Measurements from ENCODE around the gene KRTAP5-8.
"Not testable (repeated sequence)": the region's sequence is repeated elsewhere in the genome, so short reads cannot be mapped to it uniquely, and the experiment has no call there.

KRTAP5-8 gene

GRCh38 chr11:71563406-71563805 is 25.6 kb downstream of the KRTAP5-8 start:
- Mint-ChIP-seq H3K4me3 (no peak overlapping the region), H3K36me3 (ENCODE audit: insufficient read depth) (no peaks in the 10 kb centered on the region), H3K27ac (no peak overlapping the region), H3K27me3 (peaks cover 57 to 67% of the 10 kb centered on the region in 2 donors), H3K4me1 (ENCODE audit: low read depth in 2 of 2) (peaks cover 0 to 2% of the 10 kb centered on the region in 2 donors), H3K9me3 (no peaks in the 10 kb centered on the region)
- DNase-seq (no peak), ATAC-seq (replicated peaks) (no peak)

DNA sequence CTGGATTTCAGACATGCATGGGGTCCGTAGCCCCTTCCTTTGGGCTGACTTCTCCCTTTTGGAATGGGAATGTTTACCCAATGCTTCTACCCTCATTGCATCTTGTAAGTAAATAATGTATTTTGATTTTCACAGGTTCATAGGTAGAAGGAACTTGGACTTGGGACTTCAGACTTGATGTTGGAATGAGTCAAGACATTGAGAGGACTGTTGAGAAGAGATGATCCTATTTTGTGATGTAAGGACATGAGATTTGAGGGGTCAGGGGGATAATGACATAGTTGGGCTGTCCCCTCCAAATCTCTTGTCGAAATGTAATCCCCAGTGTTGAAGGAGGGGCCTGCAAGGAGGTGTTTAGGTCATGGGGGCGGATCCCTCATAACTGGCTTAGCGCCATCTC is 26.6 kb downstream of the KRTAP5-8 start:
- DNase-seq (no peak), ATAC-seq (replicated peaks) (no peak)
- Mint-ChIP-seq H3K27me3 (peaks cover 52 to 61% of the 10 kb centered on the region in 2 donors), H3K27ac (no peak overlapping the region), H3K4me1 (ENCODE audit: low read depth in 2 of 2) (peaks cover 0 to 2% of the 10 kb centered on the region in 2 donors), H3K4me3 (no peak overlapping the region), H3K9me3 (no peaks in the 10 kb centered on the region), H3K36me3 (ENCODE audit: insufficient read depth) (no peaks in the 10 kb centered on the region)

DNA sequence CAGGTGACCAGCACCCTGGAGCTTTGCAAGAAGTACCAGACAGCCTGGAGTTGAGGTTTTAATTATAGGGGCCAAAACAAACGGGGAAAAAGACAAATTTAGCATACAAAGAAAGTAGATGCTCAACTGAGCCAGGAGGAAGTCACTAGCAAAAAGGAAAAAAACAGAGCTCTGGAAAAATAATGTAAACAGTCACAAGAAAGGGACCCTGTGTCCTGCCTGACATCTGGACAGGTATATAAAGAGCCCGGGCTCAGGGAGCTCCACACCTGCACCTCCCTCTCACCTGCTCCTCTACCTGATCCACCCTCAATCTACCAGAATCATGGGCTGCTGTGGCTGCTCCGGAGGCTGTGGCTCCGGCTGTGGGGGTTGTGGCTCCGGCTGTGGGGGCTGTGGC is 27.4 kb downstream of the KRTAP5-8 start, which contains the start of gene KRTAP5-10:
Gene KRTAP5-10 (plus strand): TSS at position 301 of the 400 bp plus-strand sequence. CDS start 25 bp downstream, at position 326.
- Mint-ChIP-seq H3K27ac (no peak within 1 kb of the TSS), H3K27me3 (peaks cover 52 to 60% of the 10 kb centered on the region in 2 donors), H3K9me3 (no peaks in the 10 kb centered on the region), H3K4me1 (ENCODE audit: low read depth in 2 of 2) (peaks cover 0 to 2% of the 10 kb centered on the region in 2 donors), H3K4me3 (no peak within 1 kb of the TSS), H3K36me3 (ENCODE audit: insufficient read depth) (no peaks in the 10 kb centered on the region)
- no peak for ATAC-seq (replicated peaks)
- DNase-seq = no peak

GRCh38 chr11:71566081-71566620 is 28.3 kb downstream of the KRTAP5-8 start:
- no peaks in the 10 kb centered on the region for H3K36me3 Mint-ChIP-seq (ENCODE audit: insufficient read depth)
- ATAC-seq (replicated peaks) (no peak), DNase-seq (no peak)
- H3K4me1 Mint-ChIP-seq (ENCODE audit: low read depth in 2 of 2) = peaks cover 0 to 2% of the 10 kb centered on the region in 2 donors
- H3K27me3 Mint-ChIP-seq = peaks cover 53 to 62% of the 10 kb centered on the region in 2 donors
- no peak overlapping the region for H3K4me3 Mint-ChIP-seq
- H3K27ac Mint-ChIP-seq = no peak overlapping the region
- H3K9me3 Mint-ChIP-seq = no peaks in the 10 kb centered on the region

GRCh38 chr11:71566626-71567599 is 29.1 kb downstream of the KRTAP5-8 start:
- H3K9me3 Mint-ChIP-seq = not testable (repeated sequence)

GRCh38 chr11:71567633-71568032 is 29.8 kb downstream of the KRTAP5-8 start:
- peaks cover 47 to 54% of the 10 kb centered on the region in 2 donors for H3K27me3 Mint-ChIP-seq
- not testable (repeated sequence) for ATAC-seq (replicated peaks); H3K36me3 Mint-ChIP-seq (ENCODE audit: insufficient read depth); DNase-seq; H3K9me3 Mint-ChIP-seq; H3K4me1 Mint-ChIP-seq (ENCODE audit: low read depth in 2 of 2); H3K27ac Mint-ChIP-seq; H3K4me3 Mint-ChIP-seq

More at GRCh38 chr11:71566626-71567599, 29.1 kb downstream of the KRTAP5-8 start:
- H3K27me3 Mint-ChIP-seq = peaks cover 47 to 56% of the 10 kb centered on the region in 2 donors
- H3K4me1 Mint-ChIP-seq (ENCODE audit: low read depth in 2 of 2); H3K36me3 Mint-ChIP-seq (ENCODE audit: insufficient read depth); ATAC-seq (replicated peaks); H3K4me3 Mint-ChIP-seq; DNase-seq; H3K27ac Mint-ChIP-seq: not testable (repeated sequence)

GRCh38 chr11:71568704-71569349 is 31.0 kb downstream of the KRTAP5-8 start:
- no peaks in the 10 kb centered on the region for H3K9me3 Mint-ChIP-seq
- H3K4me3 Mint-ChIP-seq = no peak overlapping the region
- peaks cover 0 to 2% of the 10 kb centered on the region in 2 donors for H3K4me1 Mint-ChIP-seq (ENCODE audit: low read depth in 2 of 2)
- ATAC-seq (replicated peaks) = no peak
- H3K27me3 Mint-ChIP-seq = peaks cover 36 to 44% of the 10 kb centered on the region in 2 donors
- H3K27ac Mint-ChIP-seq = no peak overlapping the region
- no peak for DNase-seq
- H3K36me3 Mint-ChIP-seq (ENCODE audit: insufficient read depth) = no peaks in the 10 kb centered on the region

GRCh38 chr11:71571101-71571850 is 33.5 kb downstream of the KRTAP5-8 start:
- DNase-seq; ATAC-seq (replicated peaks); H3K4me3 Mint-ChIP-seq; H3K36me3 Mint-ChIP-seq (ENCODE audit: insufficient read depth); H3K27ac Mint-ChIP-seq; H3K4me1 Mint-ChIP-seq (ENCODE audit: low read depth in 2 of 2); H3K9me3 Mint-ChIP-seq: not testable (repeated sequence)
- H3K27me3 Mint-ChIP-seq = peaks cover 19 to 29% of the 10 kb centered on the region in 2 donors

- Mint-ChIP-seq H3K9me3 (no peaks in the 10 kb centered on the region), H3K4me1 (ENCODE audit: low read depth in 2 of 2) (no peaks in the 10 kb centered on the region), H3K36me3 (ENCODE audit: insufficient read depth) (no peaks in the 10 kb centered on the region), H3K27me3 (peaks cover 6 to 17% of the 10 kb centered on the region in 2 donors), H3K4me3 (no peak overlapping the region), H3K27ac (no peak overlapping the region)
- ATAC-seq (replicated peaks) = no peak
- DNase-seq = no peak
Observed at GRCh38 chr11:71572811-71573210, 35.0 kb downstream of the KRTAP5-8 start.

- no peaks in the 10 kb centered on the region for H3K9me3 Mint-ChIP-seq
- no peak overlapping the region for H3K27ac Mint-ChIP-seq
- no peaks in the 10 kb centered on the region for H3K4me1 Mint-ChIP-seq (ENCODE audit: low read depth in 2 of 2)
- no peak overlapping the region for H3K4me3 Mint-ChIP-seq
- no peak for ATAC-seq (replicated peaks)
- H3K27me3 Mint-ChIP-seq = peaks cover 6 to 17% of the 10 kb centered on the region in 2 donors
- no peak for DNase-seq
- H3K36me3 Mint-ChIP-seq (ENCODE audit: insufficient read depth) = no peaks in the 10 kb centered on the region
Observed at GRCh38 chr11:71574418-71574817, 36.6 kb downstream of the KRTAP5-8 start.

- Mint-ChIP-seq H3K27me3 (peaks cover 11 to 20% of the 10 kb centered on the region in 2 donors), H3K4me3 (no peak overlapping the region), H3K4me1 (ENCODE audit: low read depth in 2 of 2) (peaks cover 0 to 2% of the 10 kb centered on the region in 2 donors), H3K36me3 (ENCODE audit: insufficient read depth) (no peaks in the 10 kb centered on the region), H3K27ac (no peak overlapping the region), H3K9me3 (no peaks in the 10 kb centered on the region)
- DNase-seq (no peak), ATAC-seq (replicated peaks) (no peak)
Observed at GRCh38 chr11:71575723-71576424, 38.0 kb downstream of the KRTAP5-8 start.

DNA sequence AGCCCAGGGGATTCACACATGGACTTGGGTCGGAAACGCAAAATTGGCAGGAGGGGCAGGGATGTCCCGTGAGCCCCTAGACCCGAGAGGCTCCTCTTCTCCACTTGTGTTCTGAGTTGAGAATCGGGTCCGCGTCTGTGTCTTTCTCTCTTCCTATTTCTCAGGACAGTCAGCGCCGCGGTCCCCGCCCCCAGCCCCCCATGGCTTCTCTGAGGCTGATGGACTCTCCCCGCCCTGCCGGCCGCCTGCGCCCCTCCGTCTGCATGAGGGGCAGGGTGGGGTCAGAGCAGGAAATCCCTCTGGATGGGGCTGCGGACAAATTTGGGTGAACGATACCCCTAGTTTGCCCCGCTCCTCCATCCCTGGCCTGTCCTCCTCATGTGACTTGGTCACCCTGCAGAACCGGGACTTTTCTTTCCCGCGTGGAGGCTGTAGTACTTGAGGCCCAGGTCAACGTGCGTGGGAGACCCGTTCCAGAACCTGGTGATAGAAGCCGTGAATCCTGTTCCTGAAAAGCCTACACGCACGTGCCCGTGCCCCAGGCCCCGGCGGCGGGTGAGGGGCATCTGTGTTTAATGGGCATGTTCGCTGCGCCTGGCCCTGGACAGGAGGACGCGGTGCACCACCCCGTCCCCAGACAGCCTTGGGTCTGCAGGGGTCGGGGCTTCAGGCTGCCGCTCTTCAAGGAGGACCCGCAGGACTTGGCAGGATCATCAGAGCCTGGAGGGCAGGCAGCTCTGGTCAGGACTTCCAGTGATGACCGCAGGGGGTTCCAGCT is 39.1 kb downstream of the KRTAP5-8 start:
- H3K36me3 Mint-ChIP-seq (ENCODE audit: insufficient read depth); H3K4me3 Mint-ChIP-seq; H3K9me3 Mint-ChIP-seq; H3K4me1 Mint-ChIP-seq (ENCODE audit: low read depth in 2 of 2); DNase-seq; H3K27ac Mint-ChIP-seq; ATAC-seq (replicated peaks): not testable (repeated sequence)
- peaks cover 20 to 26% of the 10 kb centered on the region in 2 donors for H3K27me3 Mint-ChIP-seq

All from effector memory CD8-positive, alpha-beta T cell (primary cell).